Thyroid gland (tissue), 4 donors: ENCODE measurements around the gene AP3D1. TPM values are rescaled to one million over a fixed set of nuclear protein-coding genes. Genes with fewer than 3 reads are reported as not detected.

Experiments
- DNase-seq, 2 donors: peaks; one replicate each; pipeline ENCODE4 v3.0.0-alpha.2; 2019
- H3K27ac ChIP-seq, 3 donors: fragments of 200-600 bp; sonication (generic); 1 replicate in 2 of 3; 2 replicates in 1 of 3; pipeline ENCODE4 v1.5.1; 2016 to 2019; ENCODE audit warnings: mild to moderate bottlenecking in 1 of 3, moderate library complexity in 1 of 3
- H3K27me3 ChIP-seq: fragments of 200-600 bp; sonication (generic); one replicate; pipeline ENCODE4 v1.5.1; 2019
- H3K36me3 ChIP-seq, 2 donors: fragments of 200-600 bp; sonication (generic); one replicate each; pipeline ENCODE4 v1.5.1; 2016 to 2019
- H3K4me1 ChIP-seq, 2 donors: fragments of 200-600 bp; sonication (generic); one replicate each; pipeline ENCODE4 v1.5.1; 2017 to 2019
- H3K4me3 ChIP-seq, 3 donors: fragments of 200-600 bp; sonication (generic); replicated peaks in 1 of 3; 1 replicate in 2 of 3; 2 replicates in 1 of 3; pipeline ENCODE4 v1.5.1; 2016; ENCODE audit warnings: mild to moderate bottlenecking in 1 of 3
- H3K9me3 ChIP-seq: fragments of 200-600 bp; sonication (generic); one replicate; pipeline ENCODE4 v1.5.1; 2017
- CTCF ChIP-seq, 6 experiments: fragments of 200-600 bp in 3 of 6; fragments of 450-650 bp in 3 of 6; sonication (generic) in 3 of 6; IDR thresholded peaks; one replicate each; pipeline ENCODE4 v1.5.1; 2016 to 2019; ENCODE audit warnings: antibody characterized with exemption in 6 of 6, mild to moderate bottlenecking in 2 of 6, inconsistent platforms in 1 of 6, moderate library complexity in 1 of 6
- POLR2A ChIP-seq, 2 donors: fragments of 450-650 bp; IDR thresholded peaks; one replicate each; pipeline ENCODE4 v1.6.1; 2017; ENCODE audit warnings: antibody characterized with exemption in 2 of 2, mild to moderate bottlenecking in 2 of 2, moderate library complexity in 1 of 2
- WGBS, 2 donors: methylation state at CpG; one replicate each; pipeline ENCODE4 v1.1.5; 2017; 5-methylcytosine and 5-hydroxymethylcytosine counted together
- intact Hi-C: fragments of 100-400 bp; cut with DNase I; formaldehyde crosslinking; loops from one replicate; pipeline ENCODE4 v1.15.1; 2023
- total RNA-seq, 4 donors: library from RNA; depleted of rRNA; stranded (reverse); fragments of >200 nt; gene quantifications; one replicate each; pipeline ENCODE4 v1.2.3, GENCODE V29; 2016

Gene AP3D1
- total RNA-seq, 4 donors from 2014 or later, result 62.5 to 121 (median 118) TPM

GRCh38 chr19:2171349-2172145 is 20.2 kb upstream of the AP3D1 start:
- Histone ChIP-seq H3K9me3 (no peaks in the 10 kb centered on the region), H3K4me1 (peaks cover 51 to 62% of the 10 kb centered on the region in 2 donors), H3K27ac (peak overlapping the region in 2 of 3 donors; percentile 25 to 91), H3K4me3 (no peak overlapping the region), H3K27me3 (no peaks in the 10 kb centered on the region), H3K36me3 (no peaks in the 10 kb centered on the region)
- DNase-seq, result peak in 1 of 2 donors; percentile 30
- intact Hi-C loops, result no loop called here
- TF ChIP-seq CTCF (IDR thresholded peaks at IDR 0.05) (no peak), POLR2A (IDR thresholded peaks at IDR 0.05) (no peak)
- 52 to 58% methylated on average over 13 to 21 of the region's 27 CpGs for WGBS, 2 donors

- Histone ChIP-seq H3K27ac (peak overlapping the region; percentile 4 to 91 (median 25)), H3K9me3 (no peaks in the 10 kb centered on the region), H3K4me3 (no peak overlapping the region), H3K27me3 (no peaks in the 10 kb centered on the region), H3K36me3 (no peaks in the 10 kb centered on the region), H3K4me1 (peaks cover 49 to 62% of the 10 kb centered on the region in 2 donors)
- DNase-seq, result no peak
- intact Hi-C loops, result no loop called here
- WGBS, 2 donors, result 72 to 80% methylated on average over 5 of the region's 5 CpGs
- TF ChIP-seq CTCF (IDR thresholded peaks at IDR 0.05), result no peak
Observed at GRCh38 chr19:2170987-2171348, 19.6 kb upstream of the AP3D1 start.

GRCh38 chr19:2170219-2170618 is 18.9 kb upstream of the AP3D1 start:
- Histone ChIP-seq H3K4me3 (no peak overlapping the region), H3K9me3 (no peaks in the 10 kb centered on the region), H3K4me1 (peaks cover 54 to 63% of the 10 kb centered on the region in 2 donors), H3K36me3 (no peaks in the 10 kb centered on the region), H3K27ac (peak overlapping the region in 2 of 3 donors; percentile 4 to 91), H3K27me3 (no peaks in the 10 kb centered on the region)
- TF ChIP-seq POLR2A (IDR thresholded peaks at IDR 0.05) (no peak), CTCF (IDR thresholded peaks at IDR 0.05) (no peak)
- no peak for DNase-seq
- intact Hi-C loops, result no loop called here
- 76 to 77% methylated on average over 12 of the region's 12 CpGs for WGBS, 2 donors

- H3K9me3 ChIP-seq, result no peaks in the 10 kb centered on the region
- TF ChIP-seq POLR2A (IDR thresholded peaks at IDR 0.05) (peak in 1 of 2 donors; percentile 72), CTCF (IDR thresholded peaks at IDR 0.05) (peak in 1 of 6 experiments; percentile 11)
- H3K27me3 ChIP-seq, result no peaks in the 10 kb centered on the region
- intact Hi-C loops, result no loop called here
- no peak overlapping the region for H3K4me3 ChIP-seq
- H3K4me1 ChIP-seq, result peaks cover 61 to 63% of the 10 kb centered on the region in 2 donors
- WGBS, 2 donors, result 15 to 25% methylated on average over 20 to 24 of the region's 24 CpGs
- peak; percentile 99 to 100 for DNase-seq
- no peaks in the 10 kb centered on the region for H3K36me3 ChIP-seq
- H3K27ac ChIP-seq, result peak overlapping the region; percentile 91 to 96 (median 96)
Observed at GRCh38 chr19:2168619-2169424, 17.5 kb upstream of the AP3D1 start.
